ENCODE data around the gene NDUFS7.

Gene NDUFS7

GRCh38 chr19:1400281-1401137, 16.8 kb downstream of the NDUFS7 start:
- no peak for DNase-seq (ENCODE audit: low read depth in 2 of 2)

GRCh38 chr19:1401138-1401888, 17.6 kb downstream of the NDUFS7 start, which contains the start of gene GAMT:
TSS of gene GAMT (minus strand) at chr19:1401542. CDS start at chr19:1401476, 66 bp downstream.
- DNase-seq (ENCODE audit: low read depth in 2 of 2) = peak; percentile 25 to 50

- no peak for DNase-seq (ENCODE audit: low read depth in 2 of 2)
These were observed 18.1 kb downstream of the NDUFS7 start for GRCh38 chr19:1401889-1402217.

- DNase-seq (ENCODE audit: low read depth in 2 of 2) = no peak
These were observed 18.8 kb downstream of the NDUFS7 start for GRCh38 chr19:1402411-1403070.

- peak; percentile 98 to 99 for DNase-seq (ENCODE audit: low read depth in 2 of 2)
These were observed 23.2 kb downstream of the NDUFS7 start for GRCh38 chr19:1406774-1407527.

GRCh38 chr19:1407528-1408299, 24.0 kb downstream of the NDUFS7 start, which contains the start of gene DAZAP1:
TSS of gene DAZAP1 (plus strand) at chr19:1407586. CDS start at chr19:1407774, 188 bp downstream.
- peak in 1 of 2 experiments; percentile 14 for DNase-seq (ENCODE audit: low read depth in 2 of 2)

- DNase-seq (ENCODE audit: low read depth in 2 of 2) = peak; percentile 29 to 36
These were observed 24.8 kb downstream of the NDUFS7 start for GRCh38 chr19:1408300-1409203.

GRCh38 chr19:1409204-1410005, 25.7 kb downstream of the NDUFS7 start:
- DNase-seq (ENCODE audit: low read depth in 2 of 2) = no peak

GRCh38 chr19:1410136-1410786, 26.6 kb downstream of the NDUFS7 start:
- no peak for DNase-seq (ENCODE audit: low read depth in 2 of 2)

GRCh38 chr19:1410789-1411188, 27.1 kb downstream of the NDUFS7 start:
- DNase-seq (ENCODE audit: low read depth in 2 of 2) = no peak

GRCh38 chr19:1411255-1412191, 27.8 kb downstream of the NDUFS7 start:
- no peak for DNase-seq (ENCODE audit: low read depth in 2 of 2)

- DNase-seq (ENCODE audit: low read depth in 2 of 2) = no peak
These were observed 28.7 kb downstream of the NDUFS7 start for GRCh38 chr19:1412323-1412923.

GRCh38 chr19:1412995-1413800, 29.5 kb downstream of the NDUFS7 start:
- no peak for DNase-seq (ENCODE audit: low read depth in 2 of 2)

- no peak for DNase-seq (ENCODE audit: low read depth in 2 of 2)
These were observed 32.5 kb downstream of the NDUFS7 start for GRCh38 chr19:1416014-1416841.

GRCh38 chr19:1417145-1417544, 33.4 kb downstream of the NDUFS7 start:
- no peak for DNase-seq (ENCODE audit: low read depth in 2 of 2)

All from stimulated activated CD4-positive, alpha-beta T cell treated with anti-CD3 and anti-CD28 coated beads, Interleukin-12 subunit alpha, Interleukin-12 subunit beta, amount 100 ng/mL, for 24 hours (primary cell).